ENCODE data around the gene DNAJC30. TPM values are rescaled to one million over a fixed set of nuclear protein-coding genes. Genes with fewer than 3 reads are reported as not detected.

DNAJC30 gene
- total and polyA plus RNA-seq, 2 experiments from 2014 or later, result 2.8 to 5.6 TPM

DNA sequence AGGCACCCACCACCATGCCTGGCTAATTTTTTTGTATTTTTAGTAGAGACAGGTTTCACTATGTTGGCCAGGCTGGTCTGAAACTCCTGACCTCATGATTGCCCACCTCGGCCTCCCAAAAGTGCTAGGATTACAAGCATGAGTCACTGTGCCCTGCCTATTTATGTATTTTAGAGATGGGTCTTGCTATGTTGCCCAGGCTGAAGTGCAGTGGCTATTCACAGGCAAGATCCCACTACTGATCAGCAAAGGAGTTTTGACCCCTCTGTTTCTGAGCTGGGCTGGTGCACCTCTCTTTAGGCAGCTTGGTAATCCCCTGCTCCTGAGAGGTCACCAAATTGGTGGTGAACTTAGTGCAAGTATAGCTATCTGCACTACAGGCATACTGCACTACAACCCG, 49.1 kb upstream of the DNAJC30 start:
- no peak overlapping the region for H2AFZ ChIP-seq
- no peaks in the 10 kb centered on the region for H3K27me3 ChIP-seq (ENCODE audit: insufficient read depth)
- Mint-ChIP-seq H3K4me1 (peaks cover 15% of the 10 kb centered on the region), H3K27ac (no peak overlapping the region), H3K27me3 (ENCODE audit: insufficient read depth, low read depth, poor library complexity) (peaks cover 1% of the 10 kb centered on the region), H3K4me3 (no peak overlapping the region), H3K36me3 (ENCODE audit: low read depth) (peaks cover 8% of the 10 kb centered on the region), H3K9me3 (no peaks in the 10 kb centered on the region)
- TF ChIP-seq, protein P1, sequence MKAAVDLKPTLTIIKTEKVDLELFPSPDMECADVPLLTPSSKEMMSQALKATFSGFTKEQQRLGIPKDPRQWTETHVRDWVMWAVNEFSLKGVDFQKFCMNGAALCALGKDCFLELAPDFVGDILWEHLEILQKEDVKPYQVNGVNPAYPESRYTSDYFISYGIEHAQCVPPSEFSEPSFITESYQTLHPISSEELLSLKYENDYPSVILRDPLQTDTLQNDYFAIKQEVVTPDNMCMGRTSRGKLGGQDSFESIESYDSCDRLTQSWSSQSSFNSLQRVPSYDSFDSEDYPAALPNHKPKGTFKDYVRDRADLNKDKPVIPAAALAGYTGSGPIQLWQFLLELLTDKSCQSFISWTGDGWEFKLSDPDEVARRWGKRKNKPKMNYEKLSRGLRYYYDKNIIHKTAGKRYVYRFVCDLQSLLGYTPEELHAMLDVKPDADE (IDR thresholded peaks at IDR 0.05), result no peak
- no peak for TF ChIP-seq EZH2 (IDR thresholded peaks at IDR 0.05; ENCODE audit: low read depth, unreplicated experiment)
- TF ChIP-seq EZH2phosphoT487 (IDR thresholded peaks at IDR 0.05; ENCODE audit: unreplicated experiment), result no peak
- no peaks in the 10 kb centered on the region for H3K9me2 ChIP-seq (ENCODE audit: insufficient read depth)
- no peak overlapping the region for H3K27ac ChIP-seq (ENCODE audit: low read depth)
- no peak overlapping the region for H3K4me3 ChIP-seq
- ATAC-seq (no peak), DNase-seq (ENCODE audit: low spot score) (no peak)
- H3K79me2 ChIP-seq (replicated peaks; ENCODE audit: insufficient read depth), result no peaks in the 10 kb centered on the region; the same call in 1 of the 2 replicates
- H3K36me3 ChIP-seq (ENCODE audit: insufficient read depth), result 0 out of 2 replicates have a peak, but pooled peaks cover 3% of the 10 kb centered on the region
- 0 out of 2 replicates have a peak, but pooled peaks cover 7% of the 10 kb centered on the region for H3K4me1 ChIP-seq (ENCODE audit: insufficient read depth)
- H3F3A ChIP-seq (replicated peaks; ENCODE audit: low read depth), result no peaks in the 10 kb centered on the region
- no peak overlapping the region for H3K4me2 ChIP-seq
- H4K20me1 ChIP-seq (replicated peaks; ENCODE audit: insufficient read depth), result peaks cover 8% of the 10 kb centered on the region; the same call in 1 of the 2 replicates

DNA sequence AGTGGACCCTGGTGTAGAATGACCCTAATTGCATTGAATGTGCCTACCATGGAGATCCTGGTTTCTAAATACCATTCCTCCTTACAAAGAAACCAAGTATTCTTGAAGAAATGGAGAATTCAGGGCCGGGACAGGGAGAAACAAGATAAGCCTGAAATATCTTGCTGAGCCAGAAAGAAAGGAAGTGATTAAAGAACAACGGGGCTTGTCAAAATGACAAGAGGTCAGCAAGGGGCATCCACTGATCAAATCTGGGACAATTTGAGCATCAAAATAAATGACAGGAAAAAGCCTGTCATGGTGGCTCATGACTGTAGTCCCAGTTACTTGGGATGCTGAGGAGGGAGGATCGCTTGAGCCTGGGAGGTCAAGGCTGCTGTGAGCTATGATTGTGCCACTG, 47.2 kb upstream of the DNAJC30 start:
- H3K27ac ChIP-seq (ENCODE audit: low read depth), result no peak overlapping the region
- ATAC-seq (no peak), DNase-seq (ENCODE audit: low spot score) (no peak)
- no peak overlapping the region for H3K27ac Mint-ChIP-seq
- no peaks in the 10 kb centered on the region for H3K36me3 Mint-ChIP-seq (ENCODE audit: low read depth)
- no peaks in the 10 kb centered on the region for H3K36me3 ChIP-seq (ENCODE audit: insufficient read depth)
- H3F3A ChIP-seq (replicated peaks; ENCODE audit: low read depth), result 0 out of 2 replicates have a peak, but pooled peaks cover 2% of the 10 kb centered on the region
- no peaks in the 10 kb centered on the region for H3K79me2 ChIP-seq (replicated peaks; ENCODE audit: insufficient read depth)
- H3K9me2 ChIP-seq (ENCODE audit: insufficient read depth), result no peaks in the 10 kb centered on the region
- no peak overlapping the region for H3K4me2 ChIP-seq
- H3K4me3 ChIP-seq, result no peak overlapping the region
- H3K27me3 ChIP-seq (ENCODE audit: insufficient read depth), result no peaks in the 10 kb centered on the region
- H3K4me3 Mint-ChIP-seq, result no peak overlapping the region
- H4K20me1 ChIP-seq (replicated peaks; ENCODE audit: insufficient read depth), result no peaks in the 10 kb centered on the region
- no peaks in the 10 kb centered on the region for H3K9me3 Mint-ChIP-seq
- peaks cover 15% of the 10 kb centered on the region for H3K4me1 Mint-ChIP-seq
- no peak overlapping the region for H2AFZ ChIP-seq
- TF ChIP-seq, protein P2, sequence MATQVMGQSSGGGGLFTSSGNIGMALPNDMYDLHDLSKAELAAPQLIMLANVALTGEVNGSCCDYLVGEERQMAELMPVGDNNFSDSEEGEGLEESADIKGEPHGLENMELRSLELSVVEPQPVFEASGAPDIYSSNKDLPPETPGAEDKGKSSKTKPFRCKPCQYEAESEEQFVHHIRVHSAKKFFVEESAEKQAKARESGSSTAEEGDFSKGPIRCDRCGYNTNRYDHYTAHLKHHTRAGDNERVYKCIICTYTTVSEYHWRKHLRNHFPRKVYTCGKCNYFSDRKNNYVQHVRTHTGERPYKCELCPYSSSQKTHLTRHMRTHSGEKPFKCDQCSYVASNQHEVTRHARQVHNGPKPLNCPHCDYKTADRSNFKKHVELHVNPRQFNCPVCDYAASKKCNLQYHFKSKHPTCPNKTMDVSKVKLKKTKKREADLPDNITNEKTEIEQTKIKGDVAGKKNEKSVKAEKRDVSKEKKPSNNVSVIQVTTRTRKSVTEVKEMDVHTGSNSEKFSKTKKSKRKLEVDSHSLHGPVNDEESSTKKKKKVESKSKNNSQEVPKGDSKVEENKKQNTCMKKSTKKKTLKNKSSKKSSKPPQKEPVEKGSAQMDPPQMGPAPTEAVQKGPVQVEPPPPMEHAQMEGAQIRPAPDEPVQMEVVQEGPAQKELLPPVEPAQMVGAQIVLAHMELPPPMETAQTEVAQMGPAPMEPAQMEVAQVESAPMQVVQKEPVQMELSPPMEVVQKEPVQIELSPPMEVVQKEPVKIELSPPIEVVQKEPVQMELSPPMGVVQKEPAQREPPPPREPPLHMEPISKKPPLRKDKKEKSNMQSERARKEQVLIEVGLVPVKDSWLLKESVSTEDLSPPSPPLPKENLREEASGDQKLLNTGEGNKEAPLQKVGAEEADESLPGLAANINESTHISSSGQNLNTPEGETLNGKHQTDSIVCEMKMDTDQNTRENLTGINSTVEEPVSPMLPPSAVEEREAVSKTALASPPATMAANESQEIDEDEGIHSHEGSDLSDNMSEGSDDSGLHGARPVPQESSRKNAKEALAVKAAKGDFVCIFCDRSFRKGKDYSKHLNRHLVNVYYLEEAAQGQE (IDR thresholded peaks at IDR 0.05; ENCODE audit: unreplicated experiment), result no peak
- TF ChIP-seq EZH2 (IDR thresholded peaks at IDR 0.05; ENCODE audit: low read depth, unreplicated experiment) (no peak), ZNF114 (CRISPR knock-in tag; IDR thresholded peaks at IDR 0.05) (no peak)
- H3K4me1 ChIP-seq (ENCODE audit: insufficient read depth), result 0 out of 2 replicates have a peak, but pooled peaks cover 7% of the 10 kb centered on the region
- H3K27me3 Mint-ChIP-seq (ENCODE audit: insufficient read depth, low read depth, poor library complexity), result no peaks in the 10 kb centered on the region
